Posterior cingulate gyrus (tissue), 11 donors: ENCODE data around the gene KCNQ1.
"Not testable (repeated sequence)": the region's sequence is repeated elsewhere in the genome, so short reads cannot be mapped to it uniquely, and the experiment has no call there.

Experiments
- DNase-seq, 10 donors: peaks; one replicate each; pipeline versions ENCODE4 v3.0.0 to v3.0.0-alpha.2; 2020 to 2021; ENCODE audit warnings: mixed read lengths in 3 of 10
- intact Hi-C: fragments of 100-400 bp; cut with DNase I; formaldehyde crosslinking; loops from one replicate; pipeline ENCODE4 v1.15.1; 2023

Gene KCNQ1

DNA sequence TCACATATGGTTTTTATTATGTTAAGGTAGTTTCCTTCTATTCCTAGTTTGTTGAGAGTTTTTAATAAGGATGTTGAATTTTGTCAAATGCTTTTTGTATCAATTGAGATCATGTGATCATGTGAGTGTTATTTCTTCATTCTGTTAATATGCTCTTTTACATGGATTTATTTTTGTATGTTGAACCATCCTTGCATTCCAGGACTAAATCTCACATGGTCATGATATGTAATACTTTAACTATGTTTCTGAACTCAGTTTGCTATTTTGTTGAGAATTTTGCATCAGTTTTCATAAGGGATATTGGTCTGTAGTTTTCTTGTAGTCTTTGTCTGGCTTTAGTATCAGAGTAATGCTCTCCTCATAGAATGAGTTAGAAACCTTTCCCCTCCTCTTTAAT, 43.2 kb downstream of the KCNQ1 start:
- no peak for DNase-seq
- intact Hi-C loops = no loop called here

DNA sequence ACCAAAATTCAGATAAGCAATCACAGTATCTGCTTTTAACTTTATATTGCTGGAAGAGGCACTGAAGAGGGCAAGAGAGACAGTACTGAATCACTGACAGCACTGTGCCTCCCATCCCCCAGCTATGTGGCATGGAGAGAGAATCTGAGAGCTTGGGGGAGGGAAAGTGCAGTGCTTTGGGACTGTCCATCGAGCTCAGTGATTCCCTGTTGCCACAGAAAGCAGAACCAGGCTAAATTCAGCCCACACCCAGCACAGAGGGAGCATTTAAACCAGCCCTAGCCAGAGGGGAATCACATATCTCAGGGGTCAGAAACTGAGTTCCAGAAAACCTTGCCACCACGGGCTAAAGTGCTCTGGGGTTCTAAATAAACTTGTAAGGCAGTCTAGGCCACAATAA, 44.3 kb downstream of the KCNQ1 start:
- DNase-seq = no peak

DNA sequence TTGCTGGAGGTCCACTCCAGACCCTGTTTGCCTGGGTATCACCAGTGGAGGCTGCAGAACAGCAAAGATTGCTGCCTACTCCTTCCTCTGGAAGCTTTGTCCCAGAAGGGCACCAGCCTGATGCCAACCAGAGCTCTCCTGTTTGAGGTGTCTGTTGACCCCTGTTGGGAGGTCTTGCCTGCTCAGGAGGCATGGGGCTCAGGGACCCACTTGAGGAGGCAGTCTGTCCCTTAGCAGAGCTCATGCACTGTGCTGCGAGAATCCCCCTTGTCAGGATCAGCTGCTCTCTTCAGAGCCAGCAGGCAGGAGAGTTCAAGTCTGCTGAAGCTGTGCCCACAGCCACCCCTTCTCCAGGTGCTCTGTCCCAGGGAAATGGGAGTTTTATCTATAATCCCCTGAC, 53.1 kb downstream of the KCNQ1 start:
- intact Hi-C loops, DNase-seq: not testable (repeated sequence)

More for the DNA sequence above, 44.3 kb downstream of the KCNQ1 start:
- intact Hi-C loops = no loop called here

DNA sequence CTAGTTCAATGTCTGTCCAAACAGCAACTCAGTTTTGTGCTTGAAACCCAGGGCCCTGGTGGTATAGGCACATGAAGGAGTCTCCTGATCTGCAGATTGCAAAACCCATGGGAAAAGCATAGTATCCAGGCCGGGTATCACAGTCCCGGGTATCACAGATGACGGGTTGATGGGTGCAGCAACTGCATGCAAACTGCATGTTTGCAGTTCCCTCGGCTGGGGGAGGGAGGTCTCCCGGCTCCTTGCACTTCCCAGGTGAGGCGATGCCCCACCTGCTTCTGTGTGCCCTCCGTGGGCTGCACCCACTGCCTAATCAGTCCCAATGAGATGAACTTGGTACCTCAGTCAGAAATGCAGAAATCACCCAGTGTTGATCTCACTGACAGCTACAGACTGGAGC, 53.9 kb downstream of the KCNQ1 start:
- intact Hi-C loops = no loop called here

DNA sequence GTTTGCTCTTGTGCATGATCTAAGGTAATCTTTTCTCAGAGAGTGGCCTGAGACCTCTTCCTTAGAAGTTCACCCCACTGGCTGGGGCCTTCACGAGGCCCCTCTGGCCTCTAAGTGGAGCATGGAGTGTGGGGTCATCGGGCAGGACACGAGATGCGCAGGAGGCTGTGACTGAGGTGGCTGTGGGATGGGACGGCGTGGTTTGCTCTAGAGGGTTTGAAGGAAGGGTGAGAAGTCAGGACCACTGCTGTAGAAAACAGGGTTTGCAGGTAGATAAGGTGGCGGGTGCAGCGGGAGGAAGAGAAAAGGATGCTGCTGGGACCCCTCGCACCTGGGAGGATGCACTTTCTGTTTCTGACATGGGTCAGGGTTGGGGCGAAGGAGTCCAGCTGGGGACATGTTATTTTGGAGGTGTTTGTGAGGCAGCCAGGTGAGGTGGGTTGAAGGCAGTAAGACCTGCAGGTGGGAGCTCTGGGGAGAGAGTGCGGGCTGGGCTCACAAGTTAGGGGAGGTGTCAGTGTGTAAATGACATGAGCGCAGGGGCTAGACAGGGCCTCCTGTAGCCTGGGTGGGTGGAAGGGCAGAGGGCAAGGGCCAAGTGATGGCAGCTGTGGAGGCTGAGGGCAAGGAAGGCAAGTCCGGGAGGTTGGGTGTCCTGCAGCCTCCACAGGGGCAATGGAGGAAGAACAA, 62.5 kb downstream of the KCNQ1 start:
- intact Hi-C loops = no loop called here
- peak in 2 of 10 donors; percentile 7 to 74 for DNase-seq

More for the DNA sequence above, 53.9 kb downstream of the KCNQ1 start:
- DNase-seq = no peak

DNA sequence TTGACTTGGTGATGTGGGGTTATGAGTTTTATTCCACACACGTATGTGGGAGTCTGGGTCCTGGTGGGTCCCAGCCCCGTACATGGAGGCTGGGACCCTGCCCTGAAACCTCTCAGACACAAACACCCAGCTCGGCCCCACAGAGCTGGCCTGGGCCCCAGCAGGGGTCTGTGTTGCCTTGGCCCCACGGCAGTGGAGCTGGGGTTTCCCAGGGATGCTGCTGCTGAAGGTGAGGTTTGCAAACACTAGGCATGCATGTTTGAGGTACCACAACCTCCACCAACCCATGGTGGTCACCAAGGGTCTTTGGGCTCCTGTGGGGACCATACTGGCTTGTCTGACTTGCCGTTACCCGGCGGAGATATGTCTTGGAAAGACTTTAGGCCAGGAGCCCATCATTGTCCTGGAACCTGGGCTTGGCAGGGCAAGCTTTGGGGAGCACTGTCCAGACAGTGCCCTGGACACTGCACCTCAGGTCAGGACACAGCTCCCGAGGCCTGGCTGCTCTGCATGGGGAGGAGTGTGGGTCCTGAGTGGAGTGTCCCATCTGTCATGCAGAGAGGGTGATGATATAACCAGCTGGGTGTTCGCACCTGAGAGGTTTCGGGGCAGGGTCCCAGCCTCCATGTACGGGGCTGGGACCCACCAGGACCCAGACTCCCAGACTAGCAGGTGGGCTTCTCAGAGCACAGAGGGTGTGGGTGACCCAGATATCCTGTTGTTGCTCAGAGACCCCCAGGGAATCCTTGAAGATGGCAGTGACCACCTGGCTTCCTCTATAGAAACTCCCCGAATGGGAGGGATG, 63.3 kb downstream of the KCNQ1 start:
- intact Hi-C loops = no loop called here
- peak in 1 of 10 donors; percentile 61 for DNase-seq

DNA sequence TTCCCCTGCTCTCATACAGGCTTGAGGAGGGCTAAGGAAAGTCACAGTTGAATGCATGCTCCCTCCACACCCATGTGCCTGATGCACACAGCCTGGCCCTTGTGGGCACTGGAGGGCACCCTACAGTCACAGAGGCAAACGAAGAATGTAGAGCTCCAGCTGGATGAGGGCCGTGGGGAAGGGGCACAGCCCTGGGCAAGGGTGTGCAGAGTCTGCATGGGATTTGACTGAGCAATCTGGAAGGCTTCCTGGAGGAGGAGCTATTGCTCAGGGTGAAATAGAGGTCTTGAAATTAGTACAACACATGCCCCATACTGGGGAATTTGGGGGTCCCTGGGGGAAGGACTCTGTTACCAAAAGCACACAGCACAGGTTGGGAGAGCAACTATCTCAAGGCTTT, 64.0 kb downstream of the KCNQ1 start:
- intact Hi-C loops = no loop called here
- DNase-seq = peak in 1 of 10 donors; percentile 36

DNA sequence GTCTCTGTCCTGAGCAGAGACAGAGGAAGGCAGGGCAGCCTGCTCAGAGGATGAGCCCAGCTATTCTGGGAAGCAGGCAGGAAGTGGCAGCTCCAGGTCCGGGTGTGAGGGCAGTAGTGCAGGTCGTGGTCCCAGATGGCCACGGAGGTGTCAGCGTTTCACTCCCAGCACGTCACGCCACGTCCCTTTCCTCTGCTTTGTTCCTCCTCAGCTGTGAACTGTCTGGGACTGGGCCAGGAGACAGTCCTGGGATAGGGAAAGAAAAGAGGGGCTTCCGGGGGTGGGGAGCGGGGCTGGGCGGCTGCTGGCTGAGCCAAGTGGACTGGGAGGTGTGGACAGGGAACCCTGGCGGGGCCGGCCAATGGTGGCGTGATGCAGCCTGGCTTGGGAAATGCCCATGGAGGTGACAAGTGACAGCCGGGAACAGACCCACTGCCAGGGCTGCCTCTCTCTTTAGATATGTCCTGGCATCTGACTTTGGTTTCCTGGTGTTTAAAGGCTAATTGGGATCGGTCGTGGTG, 64.7 kb downstream of the KCNQ1 start:
- DNase-seq = peak in 4 of 10 donors; percentile 2 to 65 (median 34)
- intact Hi-C loops = no loop called here

DNA sequence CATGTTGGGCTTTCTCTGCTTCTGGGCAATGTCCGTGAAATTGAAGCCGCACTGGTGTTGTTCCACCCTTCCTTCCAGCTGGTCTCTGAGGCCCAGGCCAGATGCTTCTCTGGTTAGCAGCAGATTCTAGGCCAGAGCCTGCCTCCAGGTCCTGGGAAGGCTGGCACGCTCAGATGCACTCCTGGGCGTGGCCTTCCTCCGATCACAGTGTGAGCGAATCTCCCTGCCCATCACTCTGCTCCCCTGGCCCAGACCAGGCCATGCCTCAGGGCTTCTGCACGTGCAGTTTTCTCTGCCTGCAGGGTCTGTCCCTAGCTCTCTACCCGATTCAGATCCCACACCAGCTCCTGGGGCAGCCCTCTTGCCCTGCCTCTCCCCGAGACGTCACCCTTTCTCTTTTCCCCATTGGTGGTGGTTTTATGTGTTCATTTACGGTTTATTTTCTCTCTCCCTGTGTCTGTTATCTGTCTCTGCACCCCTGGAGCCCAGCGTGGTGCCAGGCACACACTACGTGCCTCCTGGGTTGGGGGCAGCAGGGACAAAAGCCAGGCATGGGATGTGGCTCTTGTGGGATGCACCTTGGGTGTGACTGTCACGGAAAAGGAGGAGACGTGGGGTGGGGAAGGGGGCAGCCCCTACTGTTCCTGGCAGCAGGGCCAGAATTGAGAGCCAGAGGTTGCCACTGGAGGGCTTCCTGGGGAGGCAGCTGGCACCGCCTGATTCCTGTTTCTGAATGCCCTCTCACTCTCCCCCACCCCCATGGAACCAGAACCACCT, 66.0 kb downstream of the KCNQ1 start:
- intact Hi-C loops = no loop called here
- DNase-seq = peak in 5 of 10 donors; percentile 4 to 60 (median 6)

DNA sequence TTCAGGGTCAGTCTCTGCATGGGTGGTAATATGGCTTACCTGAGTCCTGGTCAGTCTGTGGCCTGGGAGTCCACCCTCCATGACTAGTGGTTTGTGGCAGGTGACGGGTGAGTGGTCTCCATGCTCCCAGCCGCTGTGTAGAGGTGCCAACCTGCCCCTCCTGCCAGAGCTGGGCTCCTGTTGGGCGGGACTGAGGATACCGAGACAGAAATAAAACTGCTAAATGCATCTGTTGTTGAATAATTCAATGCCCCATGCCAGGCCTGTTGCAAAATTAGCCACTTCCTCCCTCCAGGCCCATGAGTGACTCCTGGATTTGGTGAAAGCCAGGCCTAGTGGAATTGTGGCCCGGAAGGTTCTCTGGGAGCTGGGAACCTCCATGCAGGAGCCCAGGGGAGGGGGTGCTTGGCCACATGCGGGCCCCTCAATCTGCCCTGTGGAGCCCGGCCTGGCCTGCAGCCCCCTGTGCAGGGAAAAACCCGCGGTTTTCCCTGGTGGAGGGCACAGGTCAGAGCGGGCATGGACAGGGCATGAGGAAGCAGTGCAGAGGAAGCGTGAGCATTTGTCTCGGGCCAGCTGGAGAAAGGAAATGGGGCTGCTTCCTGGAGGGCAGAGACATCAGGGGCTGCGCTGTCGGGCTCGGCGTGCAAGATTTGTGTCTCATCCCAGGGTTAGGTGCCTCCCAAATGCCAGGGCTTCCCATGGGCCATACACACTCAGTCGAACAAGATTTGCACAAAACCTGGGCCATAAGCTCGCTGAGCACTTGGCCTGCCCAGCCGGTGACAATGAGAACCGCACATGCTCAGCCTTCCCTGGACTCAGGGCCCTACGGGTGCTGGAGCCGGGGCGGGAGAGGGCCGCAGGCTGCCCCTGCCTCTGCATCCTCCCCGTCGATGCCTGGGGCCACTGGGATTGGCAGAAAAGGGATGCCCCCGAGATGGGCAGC, 66.9 kb downstream of the KCNQ1 start:
- DNase-seq = peak in 5 of 10 donors; percentile 7 to 82 (median 10)
- intact Hi-C loops = no loop called here

DNA sequence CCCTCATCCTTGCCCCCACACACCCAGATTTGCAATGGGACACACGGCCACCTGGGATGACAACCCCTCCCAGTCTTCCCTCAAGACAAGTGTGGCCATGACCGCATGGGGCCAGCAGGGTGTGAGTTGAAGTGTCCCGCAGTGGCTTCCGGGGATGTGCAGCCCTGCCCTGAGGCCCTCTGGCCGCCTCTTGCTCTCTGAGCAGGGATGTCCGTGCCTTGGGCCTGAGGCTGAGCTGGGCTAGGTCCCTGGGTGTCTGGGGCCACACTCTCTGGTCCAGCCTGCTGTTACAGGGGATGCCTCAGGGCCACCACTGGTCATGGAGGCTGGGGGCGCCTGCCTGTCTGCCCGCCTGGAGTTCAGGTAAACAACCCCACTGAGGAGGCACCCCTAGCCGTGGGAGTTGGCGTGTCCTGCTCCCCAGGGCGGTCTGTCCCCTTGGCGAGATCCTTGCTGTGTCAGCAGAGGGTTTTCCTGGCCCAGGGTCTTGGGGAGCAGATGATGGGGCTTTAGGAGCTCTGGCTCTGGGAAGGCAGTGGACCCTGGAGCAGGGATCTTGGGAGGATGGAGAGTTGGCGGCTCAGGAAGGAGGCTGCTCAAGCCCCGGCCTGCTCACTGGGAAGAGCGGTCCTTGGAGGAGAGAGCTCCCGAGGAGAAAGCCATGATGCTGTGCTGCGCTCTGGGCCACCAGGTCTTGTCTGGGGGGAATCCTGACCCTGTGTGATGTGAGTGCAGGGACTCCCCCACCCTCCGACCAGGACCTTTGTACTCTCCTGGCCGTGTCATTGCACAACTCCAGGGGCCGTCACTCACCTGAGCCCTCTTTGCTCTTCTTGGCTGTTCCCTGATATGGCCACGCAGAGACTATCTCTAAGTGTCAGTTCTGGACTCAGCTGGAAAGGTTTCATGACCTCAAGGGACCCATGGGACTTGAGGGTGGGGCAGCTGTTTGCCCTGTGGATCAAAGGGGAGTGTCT, 67.9 kb downstream of the KCNQ1 start:
- peak in 6 of 10 donors; percentile 4 to 72 (median 26) for DNase-seq
- intact Hi-C loops = no loop called here

DNA sequence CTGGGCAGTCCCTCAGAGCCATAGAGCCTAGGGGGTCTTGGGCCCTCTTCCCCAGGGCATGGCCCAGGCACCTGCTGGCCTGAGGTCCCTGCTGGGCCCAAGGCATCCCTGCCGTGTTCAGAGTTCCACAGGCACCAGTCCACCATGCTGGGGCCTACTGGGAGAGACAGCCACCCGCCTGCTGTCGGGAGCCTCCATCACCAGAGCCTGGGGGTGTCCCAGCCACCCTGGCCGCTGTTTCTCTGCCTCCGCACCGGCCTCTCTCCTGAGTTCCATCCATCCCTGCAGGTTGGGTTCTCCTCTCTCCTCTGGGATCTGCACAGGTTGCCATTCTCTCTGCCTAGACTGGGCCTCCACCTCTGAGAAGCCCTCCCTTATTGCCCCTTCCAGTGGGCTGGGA, 68.6 kb downstream of the KCNQ1 start:
- peak in 6 of 10 donors; percentile 4 to 71 (median 18) for DNase-seq
- intact Hi-C loops = no loop called here

DNA sequence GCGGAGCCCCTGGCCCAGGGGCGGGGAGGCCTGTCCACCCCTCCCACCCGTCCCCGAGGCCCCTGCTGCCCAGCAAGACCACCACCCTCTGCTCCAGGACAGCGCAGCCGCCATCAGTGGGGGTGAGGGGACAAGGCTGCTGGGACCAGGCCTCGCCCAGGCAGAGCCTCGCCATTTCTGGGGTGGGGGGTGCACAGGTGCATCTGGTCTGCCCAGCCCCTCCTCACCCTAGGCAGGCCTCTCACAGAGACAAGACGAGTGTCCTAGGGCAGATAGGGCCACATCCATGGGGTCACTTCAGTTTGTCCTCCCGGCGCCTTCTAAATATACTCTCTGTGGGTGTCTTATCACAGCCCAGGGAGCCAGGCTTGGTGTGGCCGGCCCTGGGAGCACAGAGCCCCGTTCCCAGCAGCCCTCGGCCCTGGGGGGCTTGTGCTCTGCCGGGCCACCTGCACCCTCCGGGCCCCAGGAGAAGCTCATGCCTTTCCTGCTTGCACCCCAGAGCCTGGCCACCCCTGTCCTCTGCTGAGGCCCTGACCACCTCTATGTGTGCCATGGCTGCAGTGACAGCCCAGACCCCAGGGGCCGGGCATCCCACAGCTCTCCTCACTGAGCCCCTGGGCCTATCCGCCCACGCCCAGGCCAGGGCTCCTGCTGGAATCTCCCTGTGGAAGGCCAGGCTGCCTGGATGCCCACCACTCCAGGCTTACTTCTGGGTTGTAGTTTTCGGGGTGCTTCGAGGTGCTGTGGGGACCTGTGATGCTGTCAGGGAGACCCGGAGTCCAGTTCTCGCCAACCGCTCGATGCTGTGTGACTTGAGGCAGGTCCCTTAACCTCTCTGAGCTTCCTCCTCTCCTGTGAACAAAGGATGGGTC, 70.8 kb downstream of the KCNQ1 start:
- intact Hi-C loops = no loop called here

DNA sequence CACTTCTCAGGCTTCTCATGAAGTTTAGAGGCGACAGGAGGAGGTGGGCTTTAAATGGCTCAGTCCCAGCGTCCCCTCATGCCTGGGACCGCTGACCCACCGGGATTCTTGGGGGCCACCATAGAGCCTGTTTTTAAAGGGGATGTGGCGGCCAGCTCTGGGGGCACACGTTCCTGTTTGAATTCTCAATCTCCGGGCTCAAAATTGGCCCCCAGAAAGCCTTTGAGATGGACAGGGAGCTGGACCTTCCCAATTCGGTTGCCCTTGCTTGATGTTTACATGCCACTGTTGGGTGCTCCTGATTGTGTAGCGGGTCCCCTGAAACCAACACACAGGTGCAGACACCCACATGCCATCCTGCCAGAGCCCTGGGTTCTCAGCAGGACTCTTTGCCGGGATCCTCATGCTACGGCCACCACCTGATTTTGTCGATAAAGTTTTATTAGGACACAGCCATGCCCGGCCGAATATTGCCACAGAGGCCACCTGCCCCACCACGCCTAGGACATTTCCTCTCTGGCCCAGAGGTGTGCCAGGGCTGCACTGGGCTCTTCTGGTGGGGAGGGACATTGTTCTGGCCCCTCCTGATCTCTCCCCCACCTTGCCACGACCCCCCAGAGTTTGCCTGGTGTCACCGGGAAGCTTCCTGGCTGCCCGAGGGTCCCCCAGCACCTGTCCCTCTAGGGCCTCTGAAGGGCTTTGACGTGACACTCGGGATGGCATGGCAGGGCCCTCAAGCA, 71.6 kb downstream of the KCNQ1 start:
- intact Hi-C loops = no loop called here
- peak in 6 of 10 donors; percentile 1 to 59 (median 20) for DNase-seq

More for the DNA sequence above, 70.8 kb downstream of the KCNQ1 start:
- DNase-seq = peak in 6 of 10 donors; percentile 1 to 74 (median 26)

DNA sequence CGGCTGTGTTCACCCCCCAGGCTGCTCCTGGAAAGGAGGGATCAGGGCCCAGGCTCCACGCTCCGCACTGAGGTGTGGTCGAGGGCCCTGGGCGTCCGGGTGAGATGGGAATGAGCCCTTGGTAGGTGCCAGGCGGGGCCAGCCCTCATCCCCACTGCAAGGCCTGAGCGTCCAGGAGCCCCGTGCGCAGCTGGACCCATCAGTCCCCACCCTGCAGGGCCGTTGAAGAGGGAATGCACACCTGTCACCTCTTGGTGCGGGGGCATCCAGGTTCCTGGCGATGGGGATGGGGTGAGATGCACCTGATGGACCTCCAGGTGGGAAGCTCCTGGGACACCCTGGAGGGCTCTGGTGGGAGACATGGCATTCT, 72.2 kb downstream of the KCNQ1 start:
- intact Hi-C loops = no loop called here
- peak in 7 of 10 donors; percentile 1 to 63 (median 7) for DNase-seq

DNA sequence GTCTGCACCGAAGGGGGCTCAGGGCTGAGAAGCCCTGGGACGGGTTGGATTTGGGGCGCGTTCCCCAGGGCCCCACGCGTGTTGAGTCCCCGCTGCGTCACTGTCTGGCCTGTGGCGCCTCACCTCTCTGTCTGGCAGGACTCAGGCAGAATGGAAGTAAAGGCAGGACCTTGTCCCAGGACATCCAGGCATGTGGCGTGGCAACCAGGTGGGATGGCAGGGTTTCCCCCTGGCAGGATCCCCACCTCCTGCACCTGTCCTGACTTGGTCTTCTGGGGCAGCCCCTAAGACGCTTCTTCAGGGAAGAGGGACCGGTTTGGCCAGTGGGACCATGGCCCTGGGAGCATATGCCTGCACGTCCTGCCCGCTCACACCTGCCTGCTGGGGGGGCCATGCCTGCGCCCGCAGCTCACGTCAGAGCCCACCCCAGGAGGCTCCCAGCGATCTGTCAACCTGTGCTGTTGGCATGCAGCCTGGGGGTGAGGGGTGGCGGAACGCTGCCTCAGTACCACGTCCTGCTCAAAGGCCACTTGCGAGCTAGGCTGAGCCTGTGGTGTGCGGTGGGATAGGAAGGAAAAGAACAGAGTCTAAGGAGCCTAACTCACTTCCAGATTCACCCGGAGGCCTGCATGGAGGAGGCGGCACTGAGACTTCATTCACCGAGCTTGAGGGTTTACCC, 72.7 kb downstream of the KCNQ1 start:
- intact Hi-C loops = no loop called here
- peak in 8 of 10 donors; percentile 2 to 70 (median 10) for DNase-seq
